HG02588 (cell line): ENCODE measurements around the gene MRPS30.
"Not testable (repeated sequence)": the region's sequence is repeated elsewhere in the genome, so short reads cannot be mapped to it uniquely, and the experiment has no call there.

Source experiments
- ATAC-seq: cut with Tn5 transposase; IDR thresholded peaks from one replicate; pipeline ENCODE4 v1.9.1; 2021; ENCODE audit warnings: mild to moderate bottlenecking, moderate library complexity; ENCODE audit not compliant: unreplicated experiment

The MRPS30 gene

DNA sequence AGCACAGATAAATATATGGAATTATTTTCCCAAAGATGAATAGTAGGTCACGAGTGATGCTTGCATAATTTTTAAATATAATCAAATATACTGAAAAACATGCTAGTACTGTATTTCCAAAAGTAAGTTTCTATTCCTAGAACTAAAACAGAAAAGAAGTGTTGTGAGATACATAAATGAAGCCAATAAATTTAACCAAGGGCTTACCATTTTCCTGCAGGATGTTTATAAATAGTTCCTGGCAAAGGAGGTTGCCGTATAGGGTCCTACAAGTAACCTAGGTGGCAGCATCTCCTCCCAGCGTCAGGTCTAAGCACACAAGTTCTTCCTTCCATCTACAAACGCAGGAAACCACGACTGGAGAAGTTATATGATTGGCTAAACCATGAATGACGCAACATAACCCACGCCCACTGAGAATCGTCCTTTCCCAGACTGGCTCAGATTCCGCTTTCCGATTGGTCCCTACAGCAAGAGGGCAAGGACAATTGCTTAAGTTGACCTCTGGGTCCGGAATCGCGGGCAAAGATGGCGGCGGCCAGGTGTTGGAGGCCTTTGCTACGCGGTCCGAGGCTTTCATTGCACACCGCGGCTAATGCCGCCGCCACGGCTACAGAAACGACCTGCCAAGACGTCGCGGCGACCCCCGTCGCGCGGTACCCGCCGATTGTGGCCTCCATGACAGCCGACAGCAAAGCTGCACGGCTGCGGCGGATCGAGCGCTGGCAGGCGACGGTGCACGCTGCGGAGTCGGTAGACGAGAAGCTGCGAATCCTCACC lies at the start of gene MRPS30:
MRPS30 (plus strand) TSS at position 513 of the 780 bp plus-strand sequence; CDS start at position 529, 16 bp downstream.
- ATAC-seq, result peak; percentile 97

DNA sequence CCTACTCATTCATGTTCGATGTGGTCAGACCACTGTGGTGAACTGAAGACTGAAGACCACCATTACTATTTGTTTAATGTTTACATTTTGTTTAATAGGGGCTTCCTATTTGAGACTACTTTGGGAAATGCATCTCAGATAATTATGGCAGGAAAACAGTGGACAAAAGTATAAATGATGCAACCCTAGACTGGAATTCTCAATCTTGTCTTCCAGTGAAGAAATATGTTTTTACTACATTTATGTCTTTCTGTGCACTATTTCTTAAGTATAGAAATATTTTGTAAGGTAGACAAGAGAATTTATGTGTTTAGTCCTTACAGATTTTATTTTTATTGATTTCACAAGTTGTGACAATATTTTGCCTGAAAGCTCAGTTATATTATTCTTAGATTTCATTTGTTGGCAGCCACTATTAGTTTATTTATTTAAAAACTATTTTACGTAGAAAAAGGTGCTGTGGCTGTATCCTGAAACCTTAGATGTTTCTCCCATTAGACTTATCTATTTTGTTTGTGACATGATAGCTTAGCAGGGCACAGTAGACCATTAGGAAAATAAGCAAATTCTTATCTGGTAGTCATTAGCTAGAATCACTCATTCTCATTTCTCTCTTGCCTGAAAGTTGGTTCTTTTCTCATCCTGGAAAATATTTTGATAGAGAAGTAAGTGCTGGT lies 39.4 kb upstream of the MRPS30 start:
- no peak for ATAC-seq

- ATAC-seq, result no peak
Observed at GRCh38 chr5:44769877-44770209, 38.9 kb upstream of the MRPS30 start.

DNA sequence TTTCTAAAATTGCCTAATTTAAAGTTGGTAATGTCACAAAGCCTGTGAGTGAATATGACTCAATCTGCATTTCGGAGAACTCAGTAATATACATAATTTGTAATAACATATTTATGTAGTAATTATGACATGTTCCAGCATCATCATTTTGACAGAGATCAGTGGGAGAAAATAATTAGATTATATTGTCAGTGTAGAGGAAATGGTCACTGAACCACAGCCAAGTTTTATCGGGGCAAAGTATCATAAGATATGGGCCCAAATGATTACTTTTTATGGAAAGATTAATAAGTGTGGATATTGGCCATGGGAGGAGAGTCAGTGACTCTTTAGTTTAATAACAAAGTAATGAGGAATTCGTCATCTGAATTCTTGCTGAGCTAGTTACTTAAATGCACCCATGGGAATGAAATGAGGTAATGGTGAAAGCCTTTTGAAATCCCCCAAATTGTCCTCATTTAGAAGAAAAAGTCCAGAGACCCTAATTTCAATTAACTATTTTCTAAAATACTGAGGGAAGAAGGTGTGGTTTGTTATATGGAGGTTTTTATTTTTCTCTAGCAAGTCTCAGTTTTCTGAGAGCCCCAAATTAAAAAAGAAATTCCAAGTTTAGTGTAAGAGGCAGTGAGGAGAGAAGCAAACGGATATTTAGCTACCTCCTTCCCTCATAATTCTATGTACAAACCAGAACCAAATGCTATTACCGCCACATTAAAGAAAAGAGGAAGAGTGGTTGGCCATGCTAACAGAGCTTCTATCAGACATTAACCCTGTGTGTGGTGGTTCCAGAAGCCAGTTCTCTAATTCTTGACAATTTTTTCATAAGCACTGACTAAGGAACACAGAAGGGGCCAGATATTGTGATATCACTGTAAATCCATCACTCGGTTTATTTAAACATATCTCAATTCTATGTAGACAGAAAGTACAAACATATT lies 37.7 kb upstream of the MRPS30 start:
- ATAC-seq, result no peak

DNA sequence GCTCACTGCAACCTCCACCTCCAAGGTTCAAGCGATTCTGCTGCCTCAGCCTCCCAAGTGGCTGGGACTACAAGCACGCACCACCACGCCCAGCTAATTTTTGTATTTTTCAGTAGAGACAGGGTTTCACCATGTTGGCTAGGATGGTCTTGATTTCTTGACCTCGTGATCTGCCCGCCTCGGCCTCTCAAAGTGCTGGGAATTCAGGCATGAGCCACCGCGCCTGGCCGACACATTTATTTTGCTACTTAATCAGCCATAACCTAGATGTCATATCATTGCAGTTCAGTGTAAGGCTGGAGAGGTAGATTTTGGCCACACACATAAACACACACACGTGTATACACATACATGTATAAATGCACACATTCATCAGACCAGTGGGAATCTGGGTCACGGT lies 36.4 kb upstream of the MRPS30 start:
- not testable (repeated sequence) for ATAC-seq

DNA sequence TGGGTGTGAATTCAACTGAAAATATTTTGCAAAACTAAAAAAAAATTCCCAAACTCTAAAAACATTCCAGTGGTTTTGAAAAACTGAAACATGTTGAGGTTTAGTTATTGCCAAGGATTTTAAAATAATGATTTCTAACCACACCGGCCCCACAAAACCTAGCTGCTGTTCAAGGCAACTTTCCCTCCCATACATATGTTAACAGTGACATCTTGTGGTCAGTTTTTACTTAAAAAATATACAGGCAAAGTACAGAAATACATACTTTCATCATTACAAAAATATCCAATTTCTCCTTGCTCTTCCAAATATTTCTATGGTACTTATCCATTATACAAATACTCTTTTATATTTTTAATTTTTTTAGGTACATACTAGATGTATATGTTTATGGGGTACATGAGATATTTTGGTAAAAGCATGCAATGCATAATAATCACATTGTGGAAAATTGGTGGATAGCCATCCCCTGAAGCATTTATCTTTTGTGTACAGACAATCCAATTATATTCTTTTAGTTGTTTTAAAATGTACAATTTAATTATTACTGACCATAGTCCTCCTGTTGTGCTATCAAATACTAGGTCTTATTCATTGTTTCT lies 34.4 kb upstream of the MRPS30 start:
- ATAC-seq, result no peak

- ATAC-seq, result no peak
Observed at GRCh38 chr5:44779167-44779566, 29.6 kb upstream of the MRPS30 start.

DNA sequence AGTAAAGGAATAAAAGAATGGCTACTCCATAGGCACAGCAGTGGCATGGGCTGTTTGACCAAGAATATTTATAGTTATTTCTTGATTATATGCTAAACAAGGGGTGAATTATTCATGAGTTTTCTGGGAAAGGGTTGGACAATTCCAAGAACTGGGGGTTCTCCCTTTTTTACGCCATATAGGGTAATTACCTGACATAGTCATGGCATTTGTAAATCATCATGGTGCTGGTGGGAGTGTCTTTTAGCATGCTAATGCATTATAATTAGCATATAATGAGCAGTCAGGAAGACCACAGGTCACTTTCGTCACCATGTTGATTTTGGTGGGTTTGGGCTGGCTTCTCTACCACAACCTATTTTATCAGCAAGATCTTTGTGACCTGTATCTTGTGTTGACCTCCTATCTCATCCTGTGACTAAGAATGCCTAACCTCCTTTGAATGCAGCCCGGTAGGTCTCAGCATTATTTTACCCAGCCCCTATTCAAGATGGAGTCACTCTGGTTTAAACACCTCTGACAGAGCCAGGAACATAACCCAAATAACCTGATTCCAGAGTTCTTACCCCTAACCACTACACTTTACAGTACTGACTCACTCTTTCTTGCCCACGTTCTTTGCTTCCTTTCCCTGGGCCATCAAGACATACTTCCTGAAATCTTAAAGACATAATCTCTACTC lies 25.0 kb upstream of the MRPS30 start:
- ATAC-seq, result no peak

GRCh38 chr5:44787731-44788130 lies 21.0 kb upstream of the MRPS30 start:
- ATAC-seq, result no peak

DNA sequence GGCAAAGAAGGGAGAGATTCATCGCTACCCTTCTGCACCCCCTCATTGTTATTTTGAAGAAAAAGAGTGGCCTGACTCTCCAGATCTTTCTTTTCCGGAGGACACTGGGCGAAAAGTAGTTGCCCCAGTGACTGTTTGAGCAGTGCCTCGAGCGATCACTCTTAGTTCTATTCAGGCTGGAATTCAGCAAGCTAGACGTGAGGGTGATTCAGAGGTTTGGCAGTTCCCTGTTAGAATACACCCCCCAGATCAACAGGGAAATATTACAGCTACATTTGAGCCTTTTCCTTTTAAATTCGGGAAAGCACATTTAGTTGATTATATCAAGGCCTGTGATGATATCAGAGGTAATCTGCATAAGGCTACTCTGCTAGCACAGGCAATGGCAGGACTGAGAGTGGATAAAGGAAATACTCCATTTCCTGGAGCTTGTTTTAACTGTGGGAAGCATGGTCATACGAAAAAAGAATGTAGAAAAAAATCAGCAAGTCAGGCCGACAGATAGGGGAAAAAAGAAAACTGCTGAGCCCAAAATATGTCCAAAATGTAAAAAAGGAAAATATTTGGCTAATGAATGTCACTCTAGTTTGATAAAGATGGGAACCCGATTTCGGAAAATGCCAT lies 19.3 kb upstream of the MRPS30 start:
- ATAC-seq, result not testable (repeated sequence)

DNA sequence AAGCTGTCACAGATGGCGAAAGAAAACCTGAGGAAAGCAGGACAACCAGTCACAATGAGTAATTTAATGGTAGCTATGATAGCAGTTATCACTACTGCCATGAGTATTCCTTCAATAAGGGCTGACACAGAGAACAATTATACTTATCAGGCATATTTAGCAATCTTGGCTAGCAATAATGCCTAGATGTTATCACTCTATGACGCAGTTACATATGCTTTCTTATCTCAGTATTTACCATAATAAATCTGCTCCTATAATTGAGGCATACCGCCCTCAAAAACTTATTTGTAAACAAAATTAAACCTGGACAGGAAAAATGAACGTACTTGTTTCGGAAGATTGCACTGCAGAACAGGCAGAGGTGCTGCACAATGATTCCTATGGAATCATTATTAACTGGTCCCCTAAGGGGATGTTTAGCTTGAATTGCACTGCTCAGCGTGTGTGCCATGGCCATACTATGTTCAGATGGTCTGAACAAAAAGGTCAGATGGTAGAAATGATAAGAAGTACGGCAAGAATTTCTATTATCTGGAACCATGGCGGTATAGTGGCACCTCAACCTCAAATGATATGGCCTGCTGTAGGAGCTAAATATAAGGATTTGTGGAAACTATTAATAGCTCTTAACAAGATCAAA lies 16.6 kb upstream of the MRPS30 start:
- not testable (repeated sequence) for ATAC-seq

- no peak for ATAC-seq
Observed at GRCh38 chr5:44794371-44794770, 14.4 kb upstream of the MRPS30 start.

GRCh38 chr5:44795496-44795895 lies 13.3 kb upstream of the MRPS30 start:
- no peak for ATAC-seq

DNA sequence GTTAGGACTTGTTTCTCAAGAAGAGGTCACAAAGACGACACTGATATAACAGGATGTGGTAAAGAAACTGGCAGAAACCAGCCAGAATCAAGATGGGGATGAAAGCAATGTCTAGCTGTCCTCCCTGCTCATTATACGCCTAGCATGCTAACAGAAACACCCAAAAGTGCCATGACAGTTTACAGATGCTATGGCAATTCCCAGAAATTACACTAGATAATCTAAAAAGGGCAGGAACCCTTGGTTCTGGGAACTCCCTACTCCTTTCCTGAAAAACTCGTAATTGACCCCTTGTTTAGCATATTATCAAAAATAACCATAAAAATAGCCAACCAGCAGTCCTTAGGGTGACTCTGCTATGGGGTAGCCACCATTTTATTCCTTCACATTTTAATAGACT lies 10.9 kb upstream of the MRPS30 start:
- ATAC-seq, result no peak

- ATAC-seq, result no peak
Observed at GRCh38 chr5:44801992-44802391, 6.8 kb upstream of the MRPS30 start.

- no peak for ATAC-seq
Observed at GRCh38 chr5:44806608-44807007, 2.1 kb upstream of the MRPS30 start.

DNA sequence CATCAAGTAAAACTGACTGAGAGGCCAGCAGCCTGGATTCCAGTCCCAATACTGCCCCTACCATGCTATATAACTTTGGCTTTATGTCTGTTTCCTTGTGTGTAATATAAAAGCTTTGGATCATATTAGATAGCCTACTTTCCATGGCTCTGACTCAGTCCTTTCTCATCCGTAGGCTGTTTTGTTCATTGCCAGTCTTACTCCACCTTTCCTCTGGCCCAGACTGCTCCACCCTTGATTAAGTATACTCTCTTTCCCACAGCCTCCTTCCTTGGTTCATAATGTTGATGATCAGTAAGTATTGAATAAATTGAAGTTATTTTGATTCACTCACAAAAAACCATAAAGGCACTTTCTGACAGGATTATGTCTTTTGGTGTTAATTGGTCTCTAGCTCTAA lies 1.5 kb upstream of the MRPS30 start:
- ATAC-seq, result no peak

DNA sequence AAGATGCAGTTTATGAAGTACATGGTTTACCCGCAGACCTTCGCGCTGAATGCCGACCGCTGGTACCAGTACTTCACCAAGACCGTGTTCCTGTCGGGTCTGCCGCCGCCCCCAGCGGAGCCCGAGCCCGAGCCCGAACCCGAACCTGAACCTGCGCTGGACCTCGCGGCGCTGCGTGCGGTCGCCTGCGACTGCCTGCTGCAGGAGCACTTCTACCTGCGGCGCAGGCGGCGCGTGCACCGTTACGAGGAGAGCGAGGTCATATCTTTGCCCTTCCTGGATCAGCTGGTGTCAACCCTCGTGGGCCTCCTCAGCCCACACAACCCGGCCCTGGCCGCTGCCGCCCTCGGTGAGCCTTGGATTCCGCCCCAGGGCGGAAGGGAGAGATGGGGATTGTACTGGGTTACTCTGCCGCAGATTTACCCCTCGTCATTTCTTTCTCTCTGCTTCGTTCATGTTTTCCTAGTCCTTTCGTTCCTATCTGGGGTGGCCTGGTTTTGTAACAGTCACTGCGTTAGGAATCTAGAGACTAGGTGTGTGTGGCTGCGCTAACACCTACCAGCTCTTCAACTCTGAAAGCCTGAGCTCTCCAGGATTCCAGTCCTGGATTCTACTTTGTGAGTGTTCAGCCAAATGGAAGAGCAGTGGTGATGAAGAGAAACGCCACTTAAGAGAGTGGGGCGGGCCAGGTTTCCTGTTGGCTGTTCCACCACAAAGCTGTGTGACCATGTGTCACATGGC lies 638 bp downstream of the MRPS30 start:
- ATAC-seq, result peak; percentile 33

DNA sequence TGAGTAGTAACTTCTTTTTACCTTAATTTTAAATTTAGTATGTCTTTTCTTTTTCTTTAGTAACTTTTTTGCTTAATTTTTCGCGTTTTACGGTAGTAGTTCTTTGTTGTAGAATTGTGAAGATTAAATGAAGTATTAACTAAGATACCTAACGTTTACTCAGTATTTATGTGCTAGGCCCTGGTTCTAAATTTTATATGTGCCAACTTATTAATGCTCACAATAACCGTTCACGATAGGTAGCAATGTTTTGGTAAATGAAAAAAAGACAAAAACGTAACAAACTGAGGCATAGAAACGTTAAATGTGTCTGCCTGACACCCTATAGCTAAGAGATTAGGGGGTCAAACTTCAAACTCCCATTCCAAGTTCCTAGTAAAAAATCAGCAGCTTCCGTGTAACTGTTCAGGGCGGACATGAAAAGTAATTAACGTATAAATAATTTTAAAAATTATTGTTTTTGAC lies 1.2 kb downstream of the MRPS30 start:
- ATAC-seq, result no peak
